Mammary epithelial cell (primary cell): Measurements from ENCODE around the gene TP53BP2.

Source experiments
- CTCF ChIP-seq, 2 donors: IDR thresholded peaks in 1 of 2; conservative IDR thresholded peaks in 1 of 2; 2 replicates each; pipeline ENCODE4 v1.5.1; 2011 to 2012; ENCODE audit warnings: inconsistent platforms in 2 of 2, low read length in 2 of 2, mild to moderate bottlenecking in 2 of 2, control low read depth in 1 of 2, low read depth in 1 of 2; ENCODE audit not compliant: insufficient read depth in 1 of 2; ENCODE audit errors: extremely low read depth in 1 of 2
- EZH2 ChIP-seq: IDR thresholded peaks from 2 replicates; pipeline ENCODE4 v1.6.1; 2012; ENCODE audit warnings: low read length, inconsistent platforms, borderline replicate concordance

GRCh38 chr1:223827193-223827663 lies 18.5 kb downstream of the TP53BP2 start:
- TF ChIP-seq CTCF (conservative IDR thresholded peaks at IDR 0.05 in 1 of 2, IDR thresholded peaks at IDR 0.05 in 1 of 2; ENCODE audit: extremely low read depth in 1 of 2, insufficient read depth in 1 of 2, low read depth in 1 of 2, low read length in 2 of 2) (no peak), EZH2 (no peak)
